Gastrocnemius medialis (tissue), 4 donors: ENCODE measurements around the gene PLXNB1. TPM values are rescaled to one million over a fixed set of nuclear protein-coding genes. Genes with fewer than 3 reads are reported as not detected.

ENCODE experiments used
- total RNA-seq, 4 donors: library from RNA; depleted of rRNA; stranded (reverse); fragments of >200 nt; gene quantifications; one replicate each; pipeline versions ENCODE4 v1.1.0 to v1.2.3, GENCODE V29; 2016

Gene PLXNB1
- total RNA-seq, 4 donors from 2014 or later = 2.8 to 7.2 (median 3.5) TPM

Other genes starting within 250 kb of the PLXNB1 start
- gene CDC25A, start 241.7 kb downstream of the PLXNB1 start, total RNA-seq = 1 to 10 TPM in 1 of 4 donors, under 1 TPM in 1, not detected in 2; 0.73 to 2.3 TPM
- not detected for gene CAMP, start 206.6 kb downstream of the PLXNB1 start, total RNA-seq
- gene ZNF589, start 189.0 kb downstream of the PLXNB1 start, total RNA-seq = 1 to 10 TPM; 1.1 to 9.6 (median 3.0) TPM
- 10 to 100 TPM; 19.9 to 26.8 (median 23.3) TPM for gene NME6, start 128.7 kb downstream of the PLXNB1 start, total RNA-seq
- gene SPINK8, start 96.4 kb downstream of the PLXNB1 start, total RNA-seq = not detected
- not detected for gene FBXW12, start 57.9 kb downstream of the PLXNB1 start, total RNA-seq
- gene CCDC51, start 10.0 kb upstream of the PLXNB1 start, total RNA-seq = 10 to 100 TPM in 2 of 4 donors, 1 to 10 TPM in 2; 4.9 to 12.2 (median 9.9) TPM
- 100 to 1,000 TPM; 202 to 353 (median 294) TPM for gene TMA7, start 10.2 kb upstream of the PLXNB1 start, total RNA-seq
- gene ATRIP, start 16.7 kb upstream of the PLXNB1 start, total RNA-seq = 1 to 10 TPM; 4.8 to 7.2 (median 7.0) TPM
- 10 to 100 TPM; 17.0 to 31.6 (median 23.4) TPM for gene SHISA5, start 74.1 kb upstream of the PLXNB1 start, total RNA-seq
- 1 to 10 TPM in 3 of 4 donors, under 1 TPM in 1; 0.87 to 2.6 (median 1.7) TPM for gene PFKFB4, start 126.7 kb upstream of the PLXNB1 start, total RNA-seq
- gene UCN2, start 133.7 kb upstream of the PLXNB1 start, total RNA-seq = not detected
- gene COL7A1, start 165.2 kb upstream of the PLXNB1 start, total RNA-seq = 1 to 10 TPM in 2 of 4 donors, under 1 TPM in 2; 0.66 to 1.7 (median 1.1) TPM
- gene UQCRC1, start 179.6 kb upstream of the PLXNB1 start, total RNA-seq = 100 to 1,000 TPM; 679 to 861 (median 720) TPM
- not detected for gene TMEM89, start 191.7 kb upstream of the PLXNB1 start, total RNA-seq
- 10 to 100 TPM in 2 of 4 donors, 1 to 10 TPM in 2; 6.1 to 17.3 (median 10.1) TPM for gene SLC26A6, start 205.4 kb upstream of the PLXNB1 start, total RNA-seq
- gene CELSR3, start 232.8 kb upstream of the PLXNB1 start, total RNA-seq = under 1 TPM in 3 of 4 donors, not detected in 1; 0.02 to 0.25 (median 0.05) TPM